HEK293T (cell line): Measurements from ENCODE around the gene SPATA6L.

ENCODE experiments used
- BHLHE40 ChIP-seq: fragments of 450-650 bp; IDR thresholded peaks from 2 replicates; pipeline ENCODE4 v1.6.1; 2016; ENCODE audit warnings: mild to moderate bottlenecking, moderate library complexity, borderline replicate concordance
- ELF4 ChIP-seq: fragments of 450-650 bp; IDR thresholded peaks from 2 replicates; pipeline ENCODE4 v1.6.1; 2017; ENCODE audit warnings: antibody characterized with exemption
- FOXA1 ChIP-seq: fragments of 450-650 bp; IDR thresholded peaks from 2 replicates; pipeline ENCODE4 v1.6.1; 2016; ENCODE audit warnings: mild to moderate bottlenecking
- FOXK2 ChIP-seq: fragments of 450-650 bp; IDR thresholded peaks from 2 replicates; pipeline ENCODE4 v1.6.1; 2016; ENCODE audit warnings: mild to moderate bottlenecking
- HDGF ChIP-seq: fragments of 450-650 bp; IDR thresholded peaks from 2 replicates; pipeline ENCODE4 v1.6.1; 2017; ENCODE audit warnings: antibody characterized with exemption, borderline replicate concordance
- NFRKB ChIP-seq: fragments of 450-650 bp; IDR thresholded peaks from 2 replicates; pipeline ENCODE4 v1.6.1; 2016; ENCODE audit warnings: mild to moderate bottlenecking, moderate library complexity
- SP1 ChIP-seq: fragments of 450-650 bp; IDR thresholded peaks from 2 replicates; pipeline ENCODE4 v1.6.1; 2017

DNA sequence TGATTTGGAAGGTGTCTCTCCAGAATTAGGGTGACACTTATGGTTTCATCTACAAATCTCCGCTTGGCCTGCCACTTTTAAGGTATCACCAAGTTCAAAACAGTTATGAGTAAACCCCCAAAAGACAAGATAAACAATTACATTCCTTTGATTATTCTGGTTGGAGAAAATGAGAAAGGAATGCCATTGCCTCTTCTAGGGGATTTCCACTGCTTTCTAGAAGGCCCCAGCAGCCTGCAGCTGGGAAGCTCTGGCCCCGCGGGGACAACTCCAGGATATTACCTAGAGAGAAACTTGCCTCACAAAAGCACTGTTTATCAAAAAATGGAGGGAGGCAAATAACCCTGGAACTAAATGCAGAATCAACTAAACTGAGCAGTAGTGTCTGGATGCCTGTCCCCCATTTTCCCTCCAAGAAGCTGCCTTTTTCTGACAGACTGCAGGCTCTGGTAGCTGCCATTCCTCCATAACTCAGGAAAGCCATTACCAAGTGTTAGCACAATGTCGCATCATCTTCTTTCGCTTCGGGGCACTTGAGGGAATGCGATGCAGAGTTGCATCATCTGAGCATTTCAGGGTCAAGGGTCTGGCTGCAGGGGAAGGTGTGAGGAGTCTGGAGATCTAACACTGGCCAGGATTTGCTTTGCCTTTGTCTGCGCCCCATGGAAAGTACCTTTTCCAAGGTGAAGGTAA lies 75.7 kb downstream of the SPATA6L start:
- TF ChIP-seq ELF4: no peak
- TF ChIP-seq BHLHE40: no peak
- no peak for TF ChIP-seq NFRKB
- no peak for TF ChIP-seq SP1
- TF ChIP-seq FOXA1: no peak
- no peak for TF ChIP-seq FOXK2
- no peak for TF ChIP-seq HDGF
